Glutamatergic neuron (in vitro differentiated cells): ENCODE measurements around the gene SELP. TPM values are rescaled to one million over a fixed set of nuclear protein-coding genes. Genes with fewer than 3 reads are reported as not detected.

ENCODE experiments used
- DNase-seq: peaks from one replicate; pipeline ENCODE4 v3.0.0; 2022
- H3K27ac Mint-ChIP-seq: one replicate; pipeline ENCODE4 v1.8.0; 2020; ENCODE audit warnings: mild to moderate bottlenecking, mixed read lengths, inconsistent platforms; ENCODE audit not compliant: unreplicated experiment
- H3K27me3 Mint-ChIP-seq: one replicate; pipeline ENCODE4 v1.8.0; 2020; ENCODE audit warnings: mild to moderate bottlenecking, moderate library complexity, mixed read lengths, inconsistent platforms; ENCODE audit not compliant: unreplicated experiment
- H3K36me3 Mint-ChIP-seq: one replicate; pipeline ENCODE4 v1.8.0; 2020; ENCODE audit warnings: mild to moderate bottlenecking, mixed read lengths, inconsistent platforms; ENCODE audit not compliant: unreplicated experiment
- H3K4me1 Mint-ChIP-seq: one replicate; pipeline ENCODE4 v1.8.0; 2020; ENCODE audit warnings: mild to moderate bottlenecking, low read depth, mixed read lengths, inconsistent platforms; ENCODE audit not compliant: unreplicated experiment
- H3K4me3 Mint-ChIP-seq: one replicate; pipeline ENCODE4 v1.8.0; 2020; ENCODE audit warnings: mild to moderate bottlenecking, mixed read lengths, inconsistent platforms; ENCODE audit not compliant: unreplicated experiment
- H3K9me3 Mint-ChIP-seq: one replicate; pipeline ENCODE4 v1.8.0; 2020; ENCODE audit warnings: mild to moderate bottlenecking, moderate library complexity, mixed read lengths, inconsistent platforms; ENCODE audit not compliant: unreplicated experiment
- CTCF ChIP-seq: fragments of 200-600 bp; sonication (generic); IDR thresholded peaks from one replicate; pipeline ENCODE4 v1.5.0; 2021; ENCODE audit not compliant: partially characterized antibody, unreplicated experiment
- total RNA-seq: library from RNA; stranded (reverse); fragmentation: NEBNext Ultra II Directional; extraction: Animal tissue kit (Norgen Biotek cat#: 25700); gene quantifications from one replicate; pipeline ENCODE4 v1.2.1, GENCODE V29; 2021; ENCODE audit not compliant: unreplicated experiment

Gene SELP
- total RNA-seq, 1 donor from 2014 or later = not detected

DNA sequence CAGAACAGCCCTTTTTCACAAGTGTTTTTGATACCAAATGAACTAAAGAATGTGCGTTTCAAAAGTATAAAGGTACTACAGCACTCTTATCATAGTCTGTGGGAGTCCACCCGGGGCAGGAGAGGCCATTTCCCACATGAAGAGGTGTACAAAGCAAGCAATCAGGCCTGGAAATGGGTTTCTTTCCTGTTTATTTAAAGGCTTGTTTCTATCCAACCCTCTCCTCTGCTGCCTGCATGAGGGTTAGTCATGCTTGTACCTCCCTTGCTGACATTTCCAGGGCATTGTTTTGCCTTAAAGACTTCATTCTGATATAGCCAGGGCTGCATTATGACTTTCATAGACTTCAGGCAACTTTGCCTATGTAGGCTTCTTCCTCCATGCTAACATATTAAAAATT is 11.6 kb downstream of the SELP start:
- H3K36me3 Mint-ChIP-seq = no peaks in the 10 kb centered on the region
- no peak for DNase-seq
- peaks cover 3% of the 10 kb centered on the region for H3K27me3 Mint-ChIP-seq
- H3K4me3 Mint-ChIP-seq = no peak overlapping the region
- TF ChIP-seq CTCF = no peak
- no peak overlapping the region for H3K27ac Mint-ChIP-seq
- peaks cover 2% of the 10 kb centered on the region for H3K9me3 Mint-ChIP-seq
- no peaks in the 10 kb centered on the region for H3K4me1 Mint-ChIP-seq

GRCh38 chr1:169615803-169616202 is 14.1 kb downstream of the SELP start:
- no peaks in the 10 kb centered on the region for H3K36me3 Mint-ChIP-seq
- H3K27ac Mint-ChIP-seq = no peak overlapping the region
- H3K4me1 Mint-ChIP-seq = no peaks in the 10 kb centered on the region

DNA sequence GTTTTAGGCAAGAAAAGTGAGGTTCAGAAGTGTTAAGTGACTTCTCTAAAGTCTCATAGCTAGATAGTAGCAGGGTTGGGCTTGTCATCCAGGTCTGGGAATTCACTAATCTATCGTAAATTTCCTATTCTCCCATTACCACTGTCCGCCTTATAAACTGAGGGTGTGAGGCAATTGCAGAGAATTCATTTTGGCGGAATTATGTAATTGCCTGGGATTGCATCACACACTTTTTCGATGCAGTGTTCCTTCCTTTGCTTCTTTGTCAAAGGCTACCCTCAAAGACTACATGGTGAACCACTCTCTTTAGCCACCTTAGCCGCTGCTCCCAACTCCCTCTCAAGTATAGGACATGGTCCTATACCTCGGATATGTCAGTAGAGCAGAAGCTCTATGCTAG is 19.1 kb downstream of the SELP start:
- Mint-ChIP-seq H3K4me1 (no peaks in the 10 kb centered on the region), H3K27ac (no peak overlapping the region), H3K36me3 (no peaks in the 10 kb centered on the region), H3K4me3 (no peak overlapping the region), H3K27me3 (peaks cover 1% of the 10 kb centered on the region), H3K9me3 (no peaks in the 10 kb centered on the region)
- DNase-seq = no peak
- no peak for TF ChIP-seq CTCF

More at GRCh38 chr1:169615803-169616202, 14.1 kb downstream of the SELP start:
- Mint-ChIP-seq H3K27me3 (peaks cover 1% of the 10 kb centered on the region), H3K4me3 (no peak overlapping the region), H3K9me3 (peaks cover under 1% of the 10 kb centered on the region)
- TF ChIP-seq CTCF = no peak
- no peak for DNase-seq

- Mint-ChIP-seq H3K4me1 (no peaks in the 10 kb centered on the region), H3K27me3 (peaks cover 1% of the 10 kb centered on the region), H3K27ac (no peak overlapping the region), H3K9me3 (no peaks in the 10 kb centered on the region), H3K4me3 (no peak overlapping the region), H3K36me3 (no peaks in the 10 kb centered on the region)
- no peak for TF ChIP-seq CTCF
- no peak for DNase-seq
Observed at GRCh38 chr1:169610108-169610507, 19.8 kb downstream of the SELP start.

DNA sequence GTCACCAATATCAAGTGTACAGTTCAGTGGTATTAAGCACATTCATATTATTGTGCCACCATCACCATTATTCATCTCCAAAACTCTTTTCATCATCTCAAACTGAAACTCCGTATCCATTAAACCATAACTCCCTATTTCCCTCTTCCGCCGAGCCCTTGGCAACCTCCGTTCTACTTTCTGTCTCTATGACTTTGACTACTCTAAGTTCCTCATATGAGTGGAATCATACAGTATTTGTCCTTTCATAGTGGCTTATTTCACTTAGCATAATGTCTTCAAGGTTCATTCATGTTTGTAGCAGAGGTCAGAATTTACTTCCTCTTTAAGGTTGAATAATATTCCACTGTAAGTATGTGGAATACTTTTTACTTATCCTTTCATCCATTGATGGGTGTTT is 21.7 kb downstream of the SELP start:
- Mint-ChIP-seq H3K27me3 (no peaks in the 10 kb centered on the region), H3K4me1 (no peaks in the 10 kb centered on the region), H3K27ac (no peak overlapping the region), H3K4me3 (no peak overlapping the region), H3K9me3 (no peaks in the 10 kb centered on the region), H3K36me3 (no peaks in the 10 kb centered on the region)
- no peak for TF ChIP-seq CTCF
- DNase-seq = no peak
